ENCODE data around the gene KDELR3.

Gene KDELR3

GRCh38 chr22:38440747-38441350, 27.0 kb upstream of the KDELR3 start:
- DNase-seq = no peak

DNA sequence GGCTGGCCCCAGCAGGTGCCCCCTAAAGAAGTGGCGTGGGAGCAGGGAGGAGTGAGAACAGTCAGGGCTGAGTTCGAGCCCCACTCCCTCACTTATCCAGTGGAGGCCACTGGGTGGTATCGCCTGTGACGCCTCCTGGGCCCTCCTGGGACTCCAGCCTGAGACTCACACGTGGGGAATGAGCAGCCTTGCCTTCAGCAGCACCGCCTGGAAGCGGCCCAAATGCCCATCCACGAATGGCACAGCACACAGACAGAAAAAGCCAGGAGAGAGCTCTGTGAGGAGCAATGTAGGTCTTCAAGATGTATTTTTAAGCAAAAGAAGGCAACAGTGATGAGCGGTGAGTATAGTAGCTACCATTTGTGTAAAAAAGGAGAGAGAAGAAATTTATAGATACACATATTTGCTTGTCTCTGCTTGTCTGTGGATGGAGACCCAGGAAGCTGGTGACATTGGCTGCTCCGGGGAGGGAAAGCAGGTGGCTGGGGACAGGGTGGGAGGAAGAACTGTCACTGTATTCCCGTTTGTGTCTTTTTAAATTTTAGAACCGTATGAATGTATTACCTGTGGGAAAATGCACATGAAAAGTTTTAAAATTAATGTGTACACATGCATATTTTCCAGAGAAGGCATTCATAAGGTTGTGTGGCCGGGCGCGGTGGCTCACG, 26.1 kb upstream of the KDELR3 start:
- no peak for DNase-seq

- DNase-seq = no peak
Measured at GRCh38 chr22:38442967-38443627, 24.8 kb upstream of the KDELR3 start.

DNA sequence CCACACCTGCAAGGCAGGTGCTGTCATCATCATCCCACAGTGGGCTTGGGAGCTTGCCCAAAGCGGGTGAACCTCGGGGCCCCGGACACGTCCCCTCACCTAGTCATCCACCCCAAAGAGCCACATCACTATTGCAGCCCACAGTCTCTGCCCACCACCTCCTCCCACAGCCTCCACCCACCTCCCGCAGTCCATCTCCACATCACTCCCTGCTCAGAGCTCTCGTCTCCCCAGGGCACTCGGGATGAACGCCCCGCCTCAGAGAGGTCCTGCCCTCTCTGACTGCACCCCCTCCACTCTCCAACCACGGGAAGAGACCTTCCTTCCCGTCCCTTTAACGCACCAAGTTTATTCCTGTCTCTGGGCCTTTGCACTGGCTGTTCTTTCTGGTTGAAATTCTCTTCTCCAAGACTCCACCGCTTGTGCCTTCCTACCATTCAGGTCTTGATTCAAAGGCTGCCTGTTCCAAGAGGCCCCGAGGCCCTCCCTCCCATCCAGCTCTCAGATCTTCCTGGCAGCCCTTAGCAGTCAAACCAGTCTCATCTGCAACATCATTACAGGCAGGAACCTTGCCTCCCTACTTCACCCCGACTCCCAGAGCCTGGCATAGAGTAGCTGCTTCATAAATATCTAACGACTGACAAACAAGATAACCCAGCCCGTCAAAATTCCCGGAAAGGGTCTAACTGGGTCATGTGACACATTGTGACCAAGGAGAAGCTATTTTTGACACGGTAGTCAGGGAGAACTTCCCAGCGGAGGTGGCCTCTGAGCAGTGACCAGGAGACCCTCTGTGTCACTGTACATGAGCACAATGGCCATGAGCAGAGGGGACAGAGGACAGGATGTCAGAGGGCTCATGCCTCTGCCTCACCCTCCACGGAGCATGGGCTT, 24.0 kb upstream of the KDELR3 start:
- DNase-seq = no peak

DNA sequence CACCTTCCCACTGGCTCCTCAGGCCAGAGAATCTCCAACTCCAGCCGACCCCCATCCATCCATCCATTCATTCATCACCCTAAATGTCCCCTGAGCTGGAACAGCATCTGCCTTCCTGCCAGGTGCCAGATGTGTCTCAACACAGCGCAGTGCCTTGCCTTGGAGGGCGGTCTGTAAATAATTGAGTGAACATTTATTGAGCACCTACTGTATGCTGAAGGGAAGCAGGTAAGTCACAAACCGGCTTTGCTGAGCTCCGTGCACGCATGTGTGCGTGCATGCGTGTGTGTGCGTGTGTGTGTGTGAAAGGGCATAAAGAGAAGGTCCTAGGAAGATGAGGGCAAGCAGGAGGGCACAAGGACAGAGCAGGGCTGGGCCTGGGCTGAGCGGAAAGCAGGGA, 23.1 kb upstream of the KDELR3 start:
- DNase-seq = no peak

GRCh38 chr22:38446018-38446601, 21.8 kb upstream of the KDELR3 start:
- no peak for DNase-seq

GRCh38 chr22:38448945-38449745, 18.8 kb upstream of the KDELR3 start:
- no peak for DNase-seq

DNA sequence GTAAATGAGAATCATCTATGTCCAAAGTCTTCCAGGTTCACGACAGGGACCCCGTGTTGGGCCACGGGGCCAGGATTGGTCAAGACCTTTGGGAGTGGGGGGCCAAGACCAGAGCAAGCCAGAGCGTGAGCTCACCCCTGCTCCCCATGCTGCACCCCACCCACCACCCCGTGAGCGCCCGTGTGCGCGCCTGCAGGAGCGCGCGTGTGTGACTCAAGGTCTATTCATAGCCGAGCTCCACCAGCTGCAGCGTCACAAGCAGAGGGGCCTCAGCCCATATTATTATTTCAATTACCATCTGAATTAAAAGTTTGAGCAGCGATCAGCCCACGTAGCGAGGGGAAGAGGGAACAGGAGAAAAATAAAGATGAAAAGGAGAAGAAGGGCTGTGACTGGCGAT, 18.1 kb upstream of the KDELR3 start:
- no peak for DNase-seq

DNA sequence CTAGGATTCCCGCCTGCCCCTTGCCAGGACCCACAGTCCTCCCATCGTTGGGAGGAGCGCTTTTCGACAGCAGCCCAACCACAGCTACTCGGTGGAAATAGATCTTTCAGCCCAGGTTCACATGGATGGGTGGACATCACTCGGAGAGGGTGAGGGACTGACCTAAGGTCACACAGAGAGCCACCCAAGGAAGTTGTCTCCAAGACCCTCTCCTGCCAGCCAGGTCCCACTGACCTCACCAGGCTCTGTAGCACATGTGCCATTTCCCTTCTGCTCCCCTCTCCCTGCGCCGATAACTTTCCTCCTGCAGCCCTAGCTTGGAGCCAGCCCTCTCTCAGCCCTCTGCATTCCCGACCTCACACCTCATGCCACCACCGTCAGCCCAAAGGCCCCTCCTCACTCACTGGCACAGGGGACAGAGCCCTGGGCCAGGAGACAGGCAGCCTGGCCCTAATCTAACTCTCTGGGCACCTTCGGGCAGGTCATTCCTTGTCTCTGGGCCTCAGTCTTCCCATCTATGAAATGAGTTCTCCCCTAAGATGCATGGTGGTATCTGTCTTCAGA, 17.6 kb upstream of the KDELR3 start:
- no peak for DNase-seq

- no peak for DNase-seq
Measured at GRCh38 chr22:38451404-38451803, 16.5 kb upstream of the KDELR3 start.

GRCh38 chr22:38451864-38452263, 16.0 kb upstream of the KDELR3 start:
- DNase-seq = no peak

- DNase-seq = no peak
Measured at GRCh38 chr22:38452373-38453065, 15.4 kb upstream of the KDELR3 start.

GRCh38 chr22:38453066-38453672, 14.7 kb upstream of the KDELR3 start:
- DNase-seq = no peak

DNA sequence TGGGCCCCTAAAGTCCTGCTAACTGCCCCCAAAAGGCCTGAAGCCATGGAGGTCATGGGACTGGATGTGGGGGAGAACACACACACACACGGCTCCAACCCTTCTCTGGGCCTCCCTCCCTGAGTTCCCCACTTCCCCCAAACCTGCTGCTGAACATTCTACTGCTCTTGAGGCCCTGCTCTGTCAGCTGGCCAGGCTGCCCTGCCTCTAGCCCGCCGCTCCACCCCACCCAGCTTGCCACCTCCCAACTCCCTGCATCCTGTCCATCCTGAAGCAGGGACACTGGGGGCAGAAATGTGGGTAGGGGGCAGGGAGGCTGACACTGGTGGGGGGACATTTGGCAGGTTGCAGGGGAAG, 13.9 kb upstream of the KDELR3 start:
- no peak for DNase-seq

DNA sequence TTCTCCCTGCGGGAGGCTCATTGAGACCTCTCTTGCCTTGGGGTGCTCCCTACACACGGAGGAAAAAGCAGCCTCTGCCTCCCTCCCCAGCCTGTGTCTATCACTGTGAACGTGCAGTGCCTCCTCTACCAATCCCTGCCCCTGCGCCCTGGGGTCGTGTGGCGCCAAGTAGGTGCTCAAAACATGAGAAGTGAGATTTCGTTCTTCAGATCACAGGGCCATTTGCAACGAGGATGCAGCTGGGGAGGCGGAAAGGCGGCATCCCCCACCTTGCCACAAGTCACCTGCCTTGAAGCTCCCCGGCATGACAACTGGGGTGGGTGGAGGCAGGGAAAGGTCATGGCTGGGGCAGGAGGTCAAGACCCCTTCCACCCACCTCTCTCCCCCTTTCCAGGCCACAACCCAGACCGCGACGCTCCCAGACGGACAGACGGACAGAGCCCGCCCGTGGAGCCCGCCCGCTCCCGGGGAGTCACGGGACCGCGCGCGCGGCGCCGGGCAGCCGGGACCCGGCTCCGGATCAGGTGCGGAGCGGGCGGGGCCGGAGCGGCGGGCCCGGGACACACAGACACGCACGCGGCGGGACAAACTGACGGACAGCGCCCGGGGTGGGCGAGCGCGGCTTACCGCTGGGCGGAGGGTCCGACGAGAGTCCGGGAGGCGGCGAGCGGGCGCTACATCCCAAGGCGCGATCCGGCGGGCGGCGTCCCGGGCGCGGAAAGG, 13.4 kb upstream of the KDELR3 start:
- no peak for DNase-seq

DNA sequence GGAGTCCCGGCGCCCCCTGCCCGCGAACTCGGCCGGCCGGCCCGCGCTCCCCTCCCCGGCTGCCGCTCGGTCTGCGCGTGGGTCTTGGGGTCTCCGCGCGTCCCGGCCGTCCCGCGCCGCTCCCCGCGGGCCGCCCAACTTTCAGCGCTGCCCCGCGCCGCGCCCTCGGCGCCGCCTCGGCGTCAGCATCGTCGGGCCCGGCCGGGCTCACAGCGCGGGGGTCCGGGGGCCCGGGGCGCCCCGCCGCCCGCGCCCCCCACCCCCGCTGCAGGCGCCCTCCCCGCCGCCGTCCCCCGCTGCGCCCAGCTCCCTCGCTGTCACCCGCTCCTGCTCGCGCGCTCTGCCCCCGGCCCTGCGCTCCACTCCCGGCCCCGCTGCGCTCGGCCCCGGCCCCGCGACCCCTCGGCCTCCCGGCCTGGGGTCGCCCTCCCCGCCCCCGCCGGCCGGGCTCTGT, 12.8 kb upstream of the KDELR3 start, which contains the start of gene KCNJ4:
Gene KCNJ4, minus strand, starts transcription at position 124 of the 454 bp plus-strand sequence. CDS start 27,067 bp downstream, outside the sequence.
- no peak for DNase-seq

- DNase-seq = no peak
Measured at GRCh38 chr22:38455530-38456271, 12.2 kb upstream of the KDELR3 start.

DNA sequence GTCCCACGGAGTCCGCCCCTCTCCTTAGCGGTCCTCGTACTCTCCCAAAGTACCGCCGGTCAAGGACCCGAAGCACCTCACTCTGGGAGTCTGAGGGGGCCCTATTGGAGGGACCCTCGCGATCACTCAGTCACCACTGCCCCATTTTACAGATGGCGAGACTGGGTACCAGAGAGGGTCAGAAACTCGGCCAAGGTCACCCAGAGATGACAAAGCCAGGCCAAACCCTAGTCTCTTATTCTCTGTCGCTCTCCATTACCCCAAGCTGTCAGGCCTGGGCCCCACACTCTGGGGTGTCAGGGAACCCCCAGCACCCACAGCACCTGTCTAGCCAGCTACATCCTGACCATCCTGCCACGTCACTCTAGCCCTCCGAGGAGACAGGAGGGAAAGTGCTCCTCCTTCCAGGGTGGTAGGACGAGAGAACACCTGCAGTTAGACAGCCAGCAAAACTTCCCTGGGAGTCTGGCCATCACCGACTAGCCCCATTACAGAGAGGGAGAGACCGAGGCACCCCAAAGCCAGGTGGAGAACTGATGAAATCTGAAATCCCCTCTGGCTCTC, 11.5 kb upstream of the KDELR3 start:
- DNase-seq = no peak
